ENCODE measurements around the gene SYDE2.

Gene SYDE2

GRCh38 chr1:85133565-85134159 is 67.2 kb downstream of the SYDE2 start:
- TF ChIP-seq SIN3A (IDR thresholded peaks at IDR 0.05; ENCODE audit: borderline replicate concordance, insufficient read depth, low read length) (no peak), REST (IDR thresholded peaks at IDR 0.05; ENCODE audit: insufficient read depth in 1 of 2, low read depth in 2 of 2, low read length in 2 of 2) (no peak), TAF1 (IDR thresholded peaks at IDR 0.05; ENCODE audit: borderline replicate concordance, insufficient read depth, low read length) (no peak), POLR2AphosphoS5 (IDR thresholded peaks at IDR 0.05; ENCODE audit: low read depth, low read length) (no peak), FOXP2 (optimal IDR thresholded peaks at IDR 0.05; ENCODE audit: borderline replicate concordance, extremely low read depth, extremely low read length, insufficient read depth) (no peak)

- TF ChIP-seq POLR2AphosphoS5 (IDR thresholded peaks at IDR 0.05; ENCODE audit: low read depth, low read length) = no peak
- TF ChIP-seq FOXP2 (optimal IDR thresholded peaks at IDR 0.05; ENCODE audit: borderline replicate concordance, extremely low read depth, extremely low read length, insufficient read depth) = no peak
- no peak for TF ChIP-seq REST (IDR thresholded peaks at IDR 0.05; ENCODE audit: insufficient read depth in 1 of 2, low read depth in 2 of 2, low read length in 2 of 2)
- TF ChIP-seq TAF1 (IDR thresholded peaks at IDR 0.05; ENCODE audit: borderline replicate concordance, insufficient read depth, low read length) = no peak
- TF ChIP-seq SIN3A (IDR thresholded peaks at IDR 0.05; ENCODE audit: borderline replicate concordance, insufficient read depth, low read length) = no peak
Measured at GRCh38 chr1:85132078-85132720, 68.6 kb downstream of the SYDE2 start.

GRCh38 chr1:85128316-85128715 is 72.5 kb downstream of the SYDE2 start:
- no peak for TF ChIP-seq FOXP2 (optimal IDR thresholded peaks at IDR 0.05; ENCODE audit: borderline replicate concordance, extremely low read depth, extremely low read length, insufficient read depth)
- TF ChIP-seq REST (IDR thresholded peaks at IDR 0.05; ENCODE audit: insufficient read depth in 1 of 2, low read depth in 2 of 2, low read length in 2 of 2) = no peak
- TF ChIP-seq SIN3A (IDR thresholded peaks at IDR 0.05; ENCODE audit: borderline replicate concordance, insufficient read depth, low read length) = no peak
- TF ChIP-seq TAF1 (IDR thresholded peaks at IDR 0.05; ENCODE audit: borderline replicate concordance, insufficient read depth, low read length) = no peak
- TF ChIP-seq POLR2AphosphoS5 (IDR thresholded peaks at IDR 0.05; ENCODE audit: low read depth, low read length) = no peak

GRCh38 chr1:85125891-85126290 is 74.9 kb downstream of the SYDE2 start:
- TF ChIP-seq TAF1 (IDR thresholded peaks at IDR 0.05; ENCODE audit: borderline replicate concordance, insufficient read depth, low read length) = no peak
- TF ChIP-seq REST (IDR thresholded peaks at IDR 0.05; ENCODE audit: insufficient read depth in 1 of 2, low read depth in 2 of 2, low read length in 2 of 2) = no peak
- no peak for TF ChIP-seq SIN3A (IDR thresholded peaks at IDR 0.05; ENCODE audit: borderline replicate concordance, insufficient read depth, low read length)
- TF ChIP-seq POLR2AphosphoS5 (IDR thresholded peaks at IDR 0.05; ENCODE audit: low read depth, low read length) = no peak
- TF ChIP-seq FOXP2 (optimal IDR thresholded peaks at IDR 0.05; ENCODE audit: borderline replicate concordance, extremely low read depth, extremely low read length, insufficient read depth) = no peak
